ENCODE measurements around the gene TAS1R2. TPM values are rescaled to one million over a fixed set of nuclear protein-coding genes. Genes with fewer than 3 reads are reported as not detected.

Gene TAS1R2
- total RNA-seq, 3 donors from 2014 or later (not counting 1 experiment from before 2014, with no cell fraction given) = not detected

GRCh38 chr1:18812453-18812939 is 47.0 kb downstream of the TAS1R2 start:
- no peaks in the 10 kb centered on the region for H3K9me3 Mint-ChIP-seq
- H3K9me3 ChIP-seq (ENCODE audit: control insufficient read depth, insufficient read depth, low read length) = no peaks in the 10 kb centered on the region
- no peak for TF ChIP-seq CTCF (IDR thresholded peaks at IDR 0.05)

GRCh38 chr1:18811733-18812452 is 47.6 kb downstream of the TAS1R2 start:
- Mint-ChIP-seq H3K27ac (no peak overlapping the region), H3K4me3 (no peak overlapping the region), H3K9me3 (no peaks in the 10 kb centered on the region), H3K27me3 (ENCODE audit: low read depth in 2 of 2) (peaks cover 23% of the 10 kb centered on the region in 2 donors), H3K36me3 (no peaks in the 10 kb centered on the region), H3K4me1 (peaks cover 9 to 13% of the 10 kb centered on the region in 2 donors)
- no peak overlapping the region for H3K4me3 ChIP-seq (ENCODE audit: low read length)
- H3K27me3 ChIP-seq (ENCODE audit: control insufficient read depth, insufficient read depth, low read length) = no peaks in the 10 kb centered on the region
- 72% methylated on average over 7 of the region's 7 CpGs for WGBS (ENCODE audit: insufficient coverage)
- no peaks in the 10 kb centered on the region for H3K9me3 ChIP-seq (ENCODE audit: control insufficient read depth, insufficient read depth, low read length)
- no peaks in the 10 kb centered on the region for H3K36me3 ChIP-seq (ENCODE audit: control insufficient read depth, insufficient read depth, low read length)
- no peak for DNase-seq
- intact Hi-C loops (cut with micrococcal nuclease) = no loop called here
- no peak for ATAC-seq
- no peak for TF ChIP-seq CTCF (IDR thresholded peaks at IDR 0.05)
- peaks cover 6% of the 10 kb centered on the region for H3K4me1 ChIP-seq (ENCODE audit: control insufficient read depth, insufficient read depth, low read length)
- H3K27ac ChIP-seq (ENCODE audit: low read length) = no peak overlapping the region

More at GRCh38 chr1:18812453-18812939, 47.0 kb downstream of the TAS1R2 start:
- Mint-ChIP-seq H3K27me3 (ENCODE audit: low read depth in 2 of 2) (peaks cover 27 to 30% of the 10 kb centered on the region in 2 donors), H3K36me3 (no peaks in the 10 kb centered on the region), H3K4me1 (peaks cover 15 to 19% of the 10 kb centered on the region in 2 donors), H3K4me3 (no peak overlapping the region), H3K27ac (no peak overlapping the region)
- DNase-seq = no peak
- H3K4me1 ChIP-seq (ENCODE audit: control insufficient read depth, insufficient read depth, low read length) = peaks cover 12% of the 10 kb centered on the region
- no peak overlapping the region for H3K27ac ChIP-seq (ENCODE audit: low read length)
- WGBS (ENCODE audit: insufficient coverage) = 81% methylated on average over 7 of the region's 7 CpGs
- H3K27me3 ChIP-seq (ENCODE audit: control insufficient read depth, insufficient read depth, low read length) = no peaks in the 10 kb centered on the region
- no peak overlapping the region for H3K4me3 ChIP-seq (ENCODE audit: low read length)
- H3K36me3 ChIP-seq (ENCODE audit: control insufficient read depth, insufficient read depth, low read length) = no peaks in the 10 kb centered on the region
- ATAC-seq = no peak
- intact Hi-C loops (cut with micrococcal nuclease) = no loop called here

GRCh38 chr1:18809953-18810899 is 49.2 kb downstream of the TAS1R2 start:
- Histone ChIP-seq H3K36me3 (ENCODE audit: control insufficient read depth, insufficient read depth, low read length) (no peaks in the 10 kb centered on the region), H3K9me3 (ENCODE audit: control insufficient read depth, insufficient read depth, low read length) (no peaks in the 10 kb centered on the region), H3K27ac (ENCODE audit: low read length) (no peak overlapping the region), H3K27me3 (ENCODE audit: control insufficient read depth, insufficient read depth, low read length) (no peaks in the 10 kb centered on the region), H3K4me1 (ENCODE audit: control insufficient read depth, insufficient read depth, low read length) (no peaks in the 10 kb centered on the region), H3K4me3 (ENCODE audit: low read length) (no peak overlapping the region)
- no peak for TF ChIP-seq CTCF (IDR thresholded peaks at IDR 0.05)
- ATAC-seq (no peak), DNase-seq (no peak)
- H3K9me3 Mint-ChIP-seq = no peaks in the 10 kb centered on the region
- peaks cover 23 to 27% of the 10 kb centered on the region in 2 donors for H3K27me3 Mint-ChIP-seq (ENCODE audit: low read depth in 2 of 2)
- intact Hi-C loops (cut with micrococcal nuclease) = no loop called here
- no peaks in the 10 kb centered on the region for H3K36me3 Mint-ChIP-seq
- 62% methylated on average over 14 of the region's 16 CpGs for WGBS (ENCODE audit: insufficient coverage)
- H3K4me1 Mint-ChIP-seq = peaks cover 0 to 1% of the 10 kb centered on the region in 2 donors
- H3K4me3 Mint-ChIP-seq = no peak overlapping the region
- H3K27ac Mint-ChIP-seq = no peak overlapping the region

All from natural killer cell (primary cell).